ENCODE data around the gene BRI3BP.
A peak's percentile ranks its signal among the peaks of the same experiment; 100 is the strongest.
"Not testable (repeated sequence)": the region's sequence is repeated elsewhere in the genome, so short reads cannot be mapped to it uniquely, and the experiment has no call there.

The BRI3BP gene

DNA sequence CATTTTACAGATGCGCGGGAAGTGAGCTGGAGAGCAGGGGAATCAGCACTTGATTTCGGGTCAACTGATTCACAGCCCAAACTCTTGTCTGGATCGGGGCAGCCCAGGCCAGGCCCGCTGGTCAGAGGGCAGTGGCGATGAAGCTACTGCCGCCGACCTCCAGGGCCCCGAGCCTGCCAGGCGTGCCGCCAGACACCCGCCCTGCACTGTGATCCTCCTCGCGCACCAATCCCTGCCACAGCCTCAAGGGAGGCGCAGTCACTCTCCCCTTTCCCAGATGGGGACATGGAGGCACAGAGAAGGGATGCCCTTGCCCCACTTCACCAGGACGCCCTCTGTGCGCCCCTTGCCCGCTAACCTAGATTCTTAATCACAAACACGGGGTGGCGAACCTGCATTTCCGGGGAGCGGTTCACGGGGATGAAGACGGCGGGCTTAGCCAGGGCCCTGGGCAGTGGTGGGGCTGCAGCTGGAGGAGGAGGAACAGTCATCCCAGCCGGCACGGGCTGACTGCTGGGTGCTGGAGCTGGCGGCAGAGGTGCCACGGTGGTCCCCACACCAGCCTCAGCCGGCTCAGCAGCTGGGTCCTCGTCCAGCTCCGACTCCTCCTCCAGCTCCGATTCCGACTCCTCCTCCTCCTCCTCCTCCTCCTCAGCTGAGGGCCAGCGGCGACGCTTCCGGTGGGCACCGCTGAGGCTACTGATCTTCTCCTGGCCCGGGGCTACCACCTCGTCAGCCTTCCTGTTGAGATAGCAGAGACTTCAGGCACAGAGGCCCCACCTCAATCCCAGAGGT is 13.2 kb upstream of the BRI3BP start:
- DNase-seq (ENCODE audit: low read depth in 1 of 2, low spot score in 1 of 2) = no peak
- TF ChIP-seq REST (IDR thresholded peaks at IDR 0.05; ENCODE audit: insufficient replicate concordance, low read depth) (no peak), POLR2AphosphoS5 (IDR thresholded peaks at IDR 0.05; ENCODE audit: low read depth) (no peak), SPI1 (IDR thresholded peaks at IDR 0.05; ENCODE audit: borderline replicate concordance, low read depth) (no peak), GABPA (IDR thresholded peaks at IDR 0.05; ENCODE audit: low read depth) (no peak)
- TF ChIP-seq, protein P1, sequence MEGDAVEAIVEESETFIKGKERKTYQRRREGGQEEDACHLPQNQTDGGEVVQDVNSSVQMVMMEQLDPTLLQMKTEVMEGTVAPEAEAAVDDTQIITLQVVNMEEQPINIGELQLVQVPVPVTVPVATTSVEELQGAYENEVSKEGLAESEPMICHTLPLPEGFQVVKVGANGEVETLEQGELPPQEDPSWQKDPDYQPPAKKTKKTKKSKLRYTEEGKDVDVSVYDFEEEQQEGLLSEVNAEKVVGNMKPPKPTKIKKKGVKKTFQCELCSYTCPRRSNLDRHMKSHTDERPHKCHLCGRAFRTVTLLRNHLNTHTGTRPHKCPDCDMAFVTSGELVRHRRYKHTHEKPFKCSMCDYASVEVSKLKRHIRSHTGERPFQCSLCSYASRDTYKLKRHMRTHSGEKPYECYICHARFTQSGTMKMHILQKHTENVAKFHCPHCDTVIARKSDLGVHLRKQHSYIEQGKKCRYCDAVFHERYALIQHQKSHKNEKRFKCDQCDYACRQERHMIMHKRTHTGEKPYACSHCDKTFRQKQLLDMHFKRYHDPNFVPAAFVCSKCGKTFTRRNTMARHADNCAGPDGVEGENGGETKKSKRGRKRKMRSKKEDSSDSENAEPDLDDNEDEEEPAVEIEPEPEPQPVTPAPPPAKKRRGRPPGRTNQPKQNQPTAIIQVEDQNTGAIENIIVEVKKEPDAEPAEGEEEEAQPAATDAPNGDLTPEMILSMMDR (IDR thresholded peaks at IDR 0.05; ENCODE audit: insufficient read depth, low read length) = no peak
- no peak overlapping the region for H3K27ac ChIP-seq (replicated peaks)
- H3K27me3 ChIP-seq (ENCODE audit: insufficient read depth, poor library complexity, severe bottlenecking) = no peaks in the 10 kb centered on the region
- no peak overlapping the region for H3K4me3 ChIP-seq (replicated peaks; ENCODE audit: insufficient read depth, low read length)

DNA sequence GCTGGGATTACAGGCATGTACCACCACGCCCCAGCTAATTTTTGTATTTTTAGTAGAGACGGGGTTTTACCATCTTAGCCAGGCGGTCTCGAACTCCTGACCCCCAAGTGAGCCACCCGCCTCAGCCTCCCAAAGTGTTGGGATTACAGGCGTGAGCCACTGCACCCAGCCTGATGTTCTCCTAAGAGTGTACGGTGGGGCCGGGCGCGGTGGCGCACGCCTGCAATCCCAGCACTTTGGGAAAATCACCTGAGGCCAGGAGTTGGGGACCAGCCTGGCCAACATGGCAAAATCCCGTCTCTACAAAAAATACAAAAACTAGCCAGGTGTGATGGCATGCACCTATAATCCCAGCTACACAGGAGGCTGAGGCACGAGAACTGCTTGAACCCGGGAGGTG is 6.6 kb upstream of the BRI3BP start:
- H3K27me3 ChIP-seq (ENCODE audit: insufficient read depth, poor library complexity, severe bottlenecking); H3K27ac ChIP-seq (replicated peaks); H3K4me3 ChIP-seq (replicated peaks; ENCODE audit: insufficient read depth, low read length); DNase-seq (ENCODE audit: low read depth in 1 of 2, low spot score in 1 of 2): not testable (repeated sequence)

GRCh38 chr12:124992874-124993625 is 395 bp upstream of the BRI3BP start:
- TF ChIP-seq SPI1 (IDR thresholded peaks at IDR 0.05; ENCODE audit: borderline replicate concordance, low read depth) (no peak), POLR2AphosphoS5 (IDR thresholded peaks at IDR 0.05; ENCODE audit: low read depth) (0 out of 2 replicates have a peak, but pooled peaks have one; percentile 9), REST (IDR thresholded peaks at IDR 0.05; ENCODE audit: insufficient replicate concordance, low read depth) (no peak), GABPA (IDR thresholded peaks at IDR 0.05; ENCODE audit: low read depth) (no peak; the same call in 1 of the 2 replicates)
- TF ChIP-seq, protein P1 (IDR thresholded peaks at IDR 0.05; ENCODE audit: insufficient read depth, low read length) = peak; percentile 55
- Histone ChIP-seq H3K4me3 (replicated peaks; ENCODE audit: insufficient read depth, low read length) (peak overlapping the region; percentile 57), H3K27ac (replicated peaks) (peak overlapping the region; percentile 68)

GRCh38 chr12:124994437-124994975 is 1.1 kb downstream of the BRI3BP start:
- peak; percentile 79 to 97 for DNase-seq (ENCODE audit: low read depth in 1 of 2, low spot score in 1 of 2)
- no peaks in the 10 kb centered on the region for H3K27me3 ChIP-seq (ENCODE audit: insufficient read depth, poor library complexity, severe bottlenecking)
- TF ChIP-seq GABPA (IDR thresholded peaks at IDR 0.05; ENCODE audit: low read depth) (no peak), SPI1 (IDR thresholded peaks at IDR 0.05; ENCODE audit: borderline replicate concordance, low read depth) (peak; percentile 89), REST (IDR thresholded peaks at IDR 0.05; ENCODE audit: insufficient replicate concordance, low read depth) (no peak), POLR2AphosphoS5 (IDR thresholded peaks at IDR 0.05; ENCODE audit: low read depth) (peak; percentile 94)
- TF ChIP-seq, protein P1 (IDR thresholded peaks at IDR 0.05; ENCODE audit: insufficient read depth, low read length) = no peak
- peak overlapping the region; percentile 96 for H3K27ac ChIP-seq (replicated peaks)
- peak overlapping the region; percentile 57 for H3K4me3 ChIP-seq (replicated peaks; ENCODE audit: insufficient read depth, low read length)

More at GRCh38 chr12:124992874-124993625, 395 bp upstream of the BRI3BP start:
- DNase-seq (ENCODE audit: low read depth in 1 of 2, low spot score in 1 of 2) = peak; percentile 90 to 92
- no peaks in the 10 kb centered on the region for H3K27me3 ChIP-seq (ENCODE audit: insufficient read depth, poor library complexity, severe bottlenecking)

Measured in HL-60 (cell line).